ENCODE data around the gene CERS6.

The CERS6 gene

DNA sequence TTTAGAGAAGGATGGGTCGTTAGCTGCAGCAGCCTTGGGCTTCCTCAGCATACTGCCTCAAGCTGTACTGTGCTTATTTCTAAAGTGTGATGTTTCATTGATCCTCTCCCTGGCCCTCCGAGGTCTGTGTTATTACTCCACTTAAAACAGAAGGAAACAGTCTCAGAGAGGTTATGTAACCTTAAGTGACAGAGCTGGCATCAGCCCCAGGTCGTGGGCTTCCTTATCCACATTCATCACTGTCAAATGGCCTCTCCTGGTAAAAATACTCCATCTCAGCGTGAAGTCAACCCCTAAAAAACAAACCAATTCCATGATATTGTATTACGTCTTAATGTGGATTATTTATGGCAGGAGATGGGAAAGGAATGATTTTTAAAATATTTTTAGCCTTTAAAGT is 193.0 kb downstream of the CERS6 start:
- no peak for DNase-seq
- Histone ChIP-seq H3K36me3 (no peaks in the 10 kb centered on the region), H3K27me3 (ENCODE audit: insufficient read depth, low read depth, severe bottlenecking) (no peaks in the 10 kb centered on the region), H3K27ac (no peak overlapping the region), H3K4me3 (ENCODE audit: low read depth, low read length) (no peak overlapping the region), H3K9me3 (ENCODE audit: severe bottlenecking) (no peaks in the 10 kb centered on the region)
- TF ChIP-seq, protein P1, sequence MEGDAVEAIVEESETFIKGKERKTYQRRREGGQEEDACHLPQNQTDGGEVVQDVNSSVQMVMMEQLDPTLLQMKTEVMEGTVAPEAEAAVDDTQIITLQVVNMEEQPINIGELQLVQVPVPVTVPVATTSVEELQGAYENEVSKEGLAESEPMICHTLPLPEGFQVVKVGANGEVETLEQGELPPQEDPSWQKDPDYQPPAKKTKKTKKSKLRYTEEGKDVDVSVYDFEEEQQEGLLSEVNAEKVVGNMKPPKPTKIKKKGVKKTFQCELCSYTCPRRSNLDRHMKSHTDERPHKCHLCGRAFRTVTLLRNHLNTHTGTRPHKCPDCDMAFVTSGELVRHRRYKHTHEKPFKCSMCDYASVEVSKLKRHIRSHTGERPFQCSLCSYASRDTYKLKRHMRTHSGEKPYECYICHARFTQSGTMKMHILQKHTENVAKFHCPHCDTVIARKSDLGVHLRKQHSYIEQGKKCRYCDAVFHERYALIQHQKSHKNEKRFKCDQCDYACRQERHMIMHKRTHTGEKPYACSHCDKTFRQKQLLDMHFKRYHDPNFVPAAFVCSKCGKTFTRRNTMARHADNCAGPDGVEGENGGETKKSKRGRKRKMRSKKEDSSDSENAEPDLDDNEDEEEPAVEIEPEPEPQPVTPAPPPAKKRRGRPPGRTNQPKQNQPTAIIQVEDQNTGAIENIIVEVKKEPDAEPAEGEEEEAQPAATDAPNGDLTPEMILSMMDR (IDR thresholded peaks at IDR 0.05; ENCODE audit: low read depth, low read length): no peak

DNA sequence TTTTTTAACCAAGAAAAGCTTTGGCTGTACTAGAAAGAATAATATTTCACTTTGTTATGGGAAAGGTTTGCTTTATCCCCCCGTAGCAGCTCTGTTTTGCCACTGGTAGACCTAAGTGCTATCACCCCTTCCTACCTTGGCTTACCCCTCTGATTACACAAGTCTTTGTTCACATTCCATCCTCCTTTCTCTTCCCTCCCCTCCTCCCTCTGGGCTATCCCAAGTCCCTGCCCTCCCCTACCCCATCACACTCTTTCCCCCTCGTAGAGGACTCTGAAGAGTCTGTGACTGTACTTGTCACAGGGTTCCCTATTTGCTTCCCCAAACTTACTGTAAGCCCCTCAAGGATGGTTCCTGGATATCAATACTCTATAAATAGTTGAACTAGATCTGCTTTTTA is 193.5 kb downstream of the CERS6 start:
- Histone ChIP-seq H3K9me3 (ENCODE audit: severe bottlenecking) (no peaks in the 10 kb centered on the region), H3K27ac (no peak overlapping the region), H3K27me3 (ENCODE audit: insufficient read depth, low read depth, severe bottlenecking) (no peaks in the 10 kb centered on the region), H3K36me3 (no peaks in the 10 kb centered on the region), H3K4me3 (ENCODE audit: low read depth, low read length) (no peak overlapping the region)
- TF ChIP-seq, protein P1 (IDR thresholded peaks at IDR 0.05; ENCODE audit: low read depth, low read length): no peak
- no peak for DNase-seq

DNA sequence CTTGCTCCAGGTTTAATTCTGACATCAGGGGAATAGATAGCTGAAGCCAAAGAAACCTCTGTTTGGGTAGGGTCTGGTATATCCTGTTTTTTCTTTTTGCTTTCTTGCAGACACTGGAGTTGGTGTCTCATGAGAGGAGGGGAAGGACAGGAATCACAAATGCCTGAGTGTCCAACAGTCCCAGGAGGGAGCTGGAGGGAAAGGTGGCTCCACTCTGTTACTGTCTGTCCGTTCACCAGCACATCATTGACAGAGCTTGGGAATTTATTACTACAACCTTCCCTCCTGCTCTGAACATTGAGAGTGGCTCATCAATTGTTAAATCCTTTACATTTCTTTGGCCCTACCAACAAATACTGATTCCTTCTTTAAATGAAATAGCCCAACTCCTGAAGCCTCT is 194.1 kb downstream of the CERS6 start:
- Histone ChIP-seq H3K36me3 (no peaks in the 10 kb centered on the region), H3K27me3 (ENCODE audit: insufficient read depth, low read depth, severe bottlenecking) (no peaks in the 10 kb centered on the region), H3K4me3 (ENCODE audit: low read depth, low read length) (no peak overlapping the region), H3K9me3 (ENCODE audit: severe bottlenecking) (no peaks in the 10 kb centered on the region), H3K27ac (no peak overlapping the region)
- DNase-seq: no peak
- TF ChIP-seq, protein P1 (IDR thresholded peaks at IDR 0.05; ENCODE audit: low read depth, low read length): no peak

DNA sequence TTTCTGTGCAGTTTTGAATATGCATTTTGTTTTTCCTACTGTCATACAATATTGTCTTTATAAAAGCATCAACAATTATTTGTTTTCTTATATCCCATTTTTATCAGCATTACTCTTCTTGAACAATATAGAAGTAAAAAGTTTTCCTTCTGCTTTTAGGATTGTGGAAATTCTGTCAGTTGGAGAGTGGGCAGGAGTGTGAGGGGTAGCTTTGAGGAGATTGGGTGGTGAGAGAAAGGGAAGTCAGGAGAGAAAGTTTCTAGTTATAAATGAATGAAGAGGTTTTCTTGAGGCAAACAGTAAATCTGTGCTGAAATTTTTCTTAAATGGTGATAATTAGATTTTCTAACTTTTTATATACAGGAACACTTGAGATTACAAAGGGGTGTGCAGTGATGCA is 194.7 kb downstream of the CERS6 start:
- H3K27me3 ChIP-seq (ENCODE audit: insufficient read depth, low read depth, severe bottlenecking): no peaks in the 10 kb centered on the region
- DNase-seq: no peak
- H3K27ac ChIP-seq: no peak overlapping the region
- TF ChIP-seq, protein P1 (IDR thresholded peaks at IDR 0.05; ENCODE audit: low read depth, low read length): no peak
- no peaks in the 10 kb centered on the region for H3K9me3 ChIP-seq (ENCODE audit: severe bottlenecking)
- H3K36me3 ChIP-seq: no peaks in the 10 kb centered on the region
- no peak overlapping the region for H3K4me3 ChIP-seq (ENCODE audit: low read depth, low read length)

DNA sequence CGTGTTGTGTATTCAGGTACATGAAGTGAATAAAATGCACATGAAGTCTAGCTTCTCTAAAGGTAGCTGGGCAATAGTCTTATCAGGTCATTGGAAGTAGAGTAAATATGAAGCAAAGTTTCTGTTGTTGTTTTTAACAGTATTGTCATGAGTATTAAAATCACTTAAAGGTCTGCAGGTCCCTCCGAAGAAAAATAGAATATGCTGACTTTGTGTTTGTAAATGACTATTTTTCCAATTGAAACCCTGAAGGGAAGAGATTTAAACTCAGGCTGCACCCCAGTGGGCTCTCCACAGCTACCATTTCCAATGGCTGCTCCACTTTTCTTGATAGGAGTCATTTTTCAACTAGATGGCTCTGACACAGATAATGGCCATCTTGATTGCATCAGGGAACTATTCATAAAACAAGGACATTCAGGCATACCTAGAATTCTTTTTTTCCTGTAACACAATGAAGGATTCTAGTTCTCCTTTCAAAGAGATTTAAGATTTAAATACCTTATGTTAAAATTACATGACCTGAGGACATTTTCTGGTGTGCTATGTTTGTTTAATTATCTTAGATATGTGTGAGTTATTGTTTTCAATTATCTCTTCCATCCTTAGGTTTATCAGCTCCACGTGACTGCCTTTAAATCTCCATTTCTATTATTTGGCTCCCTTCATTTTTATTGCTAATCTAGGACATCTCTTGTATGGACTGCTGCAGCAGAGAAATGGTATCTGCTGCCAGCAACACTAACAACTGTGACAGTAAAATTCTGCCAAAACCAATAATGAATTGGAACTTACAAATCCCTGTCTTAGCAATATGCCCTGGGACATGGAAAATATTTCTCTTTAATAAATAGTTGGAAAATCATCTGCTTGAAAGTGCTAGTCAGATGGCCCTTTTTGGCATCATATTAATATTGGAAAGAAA is 197.2 kb downstream of the CERS6 start:
- Histone ChIP-seq H3K27ac (no peak overlapping the region), H3K36me3 (no peaks in the 10 kb centered on the region), H3K27me3 (ENCODE audit: insufficient read depth, low read depth, severe bottlenecking) (no peaks in the 10 kb centered on the region), H3K9me3 (ENCODE audit: severe bottlenecking) (no peaks in the 10 kb centered on the region), H3K4me3 (ENCODE audit: low read depth, low read length) (no peak overlapping the region)
- TF ChIP-seq, protein P1 (IDR thresholded peaks at IDR 0.05; ENCODE audit: low read depth, low read length): no peak
- no peak for DNase-seq
